DMS 273 treated with DMSO at 0.1 percent for 48 hours (cell line): ENCODE data around the gene BTBD7.

ENCODE experiments used
- DNase-seq: peaks from one replicate; lab custom pipeline; 2025; lab: John Stamatoyannopoulos, UW

Gene BTBD7

GRCh38 chr14:93302688-93303581 is 29.9 kb downstream of the BTBD7 start:
- no peak for DNase-seq

GRCh38 chr14:93301821-93302447 is 30.9 kb downstream of the BTBD7 start:
- no peak for DNase-seq

GRCh38 chr14:93299866-93300265 is 33.0 kb downstream of the BTBD7 start:
- DNase-seq, result no peak

GRCh38 chr14:93299416-93299815 is 33.4 kb downstream of the BTBD7 start:
- DNase-seq, result no peak

GRCh38 chr14:93295541-93296220 is 37.2 kb downstream of the BTBD7 start:
- DNase-seq, result no peak

GRCh38 chr14:93286212-93286890 is 46.5 kb downstream of the BTBD7 start:
- DNase-seq, result no peak

GRCh38 chr14:93285044-93285443 is 47.8 kb downstream of the BTBD7 start:
- no peak for DNase-seq

GRCh38 chr14:93281937-93282336 is 50.9 kb downstream of the BTBD7 start:
- no peak for DNase-seq

GRCh38 chr14:93280743-93281142 is 52.1 kb downstream of the BTBD7 start:
- DNase-seq, result no peak

- DNase-seq, result no peak
Observed at GRCh38 chr14:93276031-93276716, 56.7 kb downstream of the BTBD7 start.

GRCh38 chr14:93274055-93274806 is 58.6 kb downstream of the BTBD7 start:
- DNase-seq, result no peak

GRCh38 chr14:93271111-93271510 is 61.7 kb downstream of the BTBD7 start:
- no peak for DNase-seq

GRCh38 chr14:93269341-93270068 is 63.3 kb downstream of the BTBD7 start:
- DNase-seq, result no peak

GRCh38 chr14:93268406-93268805 is 64.4 kb downstream of the BTBD7 start:
- no peak for DNase-seq

- DNase-seq, result no peak
Observed at GRCh38 chr14:93267149-93267711, 65.6 kb downstream of the BTBD7 start.

- no peak for DNase-seq
Observed at GRCh38 chr14:93266127-93266526, 66.7 kb downstream of the BTBD7 start.

- DNase-seq, result no peak
Observed at GRCh38 chr14:93263416-93263815, 69.4 kb downstream of the BTBD7 start.

- no peak for DNase-seq
Observed at GRCh38 chr14:93262446-93262845, 70.4 kb downstream of the BTBD7 start.

- DNase-seq, result no peak
Observed at GRCh38 chr14:93249128-93249831, 83.6 kb downstream of the BTBD7 start.
